K562 (cell line): ENCODE measurements around the gene PCDHGC4. TPM values are rescaled to one million over a fixed set of nuclear protein-coding genes. Genes with fewer than 3 reads are reported as not detected.
A peak's percentile ranks its signal among the peaks of the same experiment; 100 is the strongest.

Experiments
- BCL6 ChIP-seq: fragments of 250-450 bp; sonication (Bioruptor Pico); IDR thresholded peaks from 2 replicates; pipeline ENCODE4 v1.4.0; 2020
- CHD4 ChIP-seq: fragments of 200-600 bp; sonication (generic); IDR thresholded peaks from 3 replicates; pipeline ENCODE4 v1.6.1; 2012; ENCODE audit warnings: low read depth, mild to moderate bottlenecking, mixed read lengths, low read length, inconsistent platforms; ENCODE audit not compliant: insufficient read depth, insufficient replicate concordance, poor library complexity, severe bottlenecking
- NFATC3 ChIP-seq: fragments of 450-650 bp; IDR thresholded peaks from 2 replicates; pipeline ENCODE4 v1.6.1; 2017; ENCODE audit warnings: mild to moderate bottlenecking
- NFE2L1 ChIP-seq: fragments of 450-650 bp; IDR thresholded peaks from 2 replicates; pipeline ENCODE4 v1.6.1; 2016; ENCODE audit warnings: missing genetic modification characterization, low read depth, mild to moderate bottlenecking, missing compliant biosample characterization, moderate library complexity, borderline replicate concordance
- NUFIP1 ChIP-seq: fragments of 450-650 bp; IDR thresholded peaks from 2 replicates; pipeline ENCODE4 v1.6.1; 2018; ENCODE audit not compliant: partially characterized antibody
- PRMT5 ChIP-seq: sonication (generic); formaldehyde crosslinking; IDR thresholded peaks from 2 replicates; pipeline ENCODE4 v1.5.0; 2020; ENCODE audit warnings: missing genetic modification reagents
- RERE ChIP-seq: sonication (generic); formaldehyde crosslinking; IDR thresholded peaks from 2 replicates; pipeline ENCODE4 v1.8.0; 2023; ENCODE audit warnings: missing genetic modification reagents, mild to moderate bottlenecking, borderline replicate concordance
- TAF7 ChIP-seq: fragments of 450-650 bp; IDR thresholded peaks from 2 replicates; pipeline ENCODE4 v1.6.1; 2016; ENCODE audit warnings: missing genetic modification characterization, missing compliant biosample characterization
- ZBTB7A ChIP-seq: IDR thresholded peaks from 2 replicates; pipeline ENCODE4 v1.6.1; 2011; ENCODE audit warnings: low read depth, mild to moderate bottlenecking, low read length, moderate library complexity, borderline replicate concordance; ENCODE audit not compliant: control insufficient read depth
- ZNF197 ChIP-seq: fragments of 200-800 bp; sonication (Bioruptor generic); IDR thresholded peaks from 2 replicates; pipeline ENCODE4 v1.6.1; 2016; ENCODE audit warnings: low read depth, missing genetic modification characterization, missing compliant biosample characterization
- ZNF395 ChIP-seq: fragments of 200-800 bp; sonication (Bioruptor generic); IDR thresholded peaks from 2 replicates; pipeline ENCODE4 v1.6.1; 2017; ENCODE audit warnings: missing genetic modification characterization, missing compliant biosample characterization
- ZNF76 ChIP-seq: fragments of 250-450 bp; sonication (Bioruptor Pico); IDR thresholded peaks from 2 replicates; pipeline ENCODE4 v1.4.0; 2020; ENCODE audit warnings: mild to moderate bottlenecking, moderate library complexity, borderline replicate concordance
- polyA plus RNA-seq, 8 experiments: library from polyadenylated mRNA; depleted of rRNA in 4 of 8; stranded (reverse) in 5 of 8; unstranded in 3 of 8; fragments of >200 nt; fragmentation: Nextera tagmentation in 2 of 8; fragmentation: Illumina TruSeq in 1 of 8; extraction: Ambion mirVana in 2 of 8; extraction: Trizol in 1 of 8; gene quantifications; 2 replicates each; pipeline versions ENCODE4 v1.2.1 to v1.2.3, GENCODE V29; 2011 to 2014; ENCODE audit warnings: inconsistent platforms in 1 of 8, missing spikeins in 1 of 8
- total RNA-seq, 7 experiments: library from RNA; depleted of rRNA in 6 of 7; stranded (reverse); fragments of >200 nt in 6 of 7; fragmentation: Illumina TruSeq in 2 of 7; extraction: Trizol in 2 of 7; gene quantifications; 2 replicates each; pipeline versions ENCODE4 v1.2.1 to v1.2.3, GENCODE V29; 2011 to 2021; ENCODE audit warnings: low replicate concordance in 1 of 7
- TF ChIP-seq, protein P1 (sequence below): fragments of 250-450 bp; sonication (Bioruptor Pico); IDR thresholded peaks from 2 replicates; pipeline ENCODE4 v1.8.0; 2022; ENCODE audit warnings: moderate library complexity, mild to moderate bottlenecking, inconsistent platforms
- TF ChIP-seq, protein P2 (sequence below), 2 experiments: fragments of 450-650 bp; IDR thresholded peaks; 2 replicates each; pipeline ENCODE4 v1.6.1; 2018; ENCODE audit warnings: mild to moderate bottlenecking in 2 of 2, low read depth in 1 of 2; ENCODE audit not compliant: partially characterized antibody in 2 of 2

PCDHGC4 gene
- total and polyA plus RNA-seq, 9 of the 15 experiments (the other 6 are each of a cell fraction or from before 2014, with no cell fraction given), result 0.05 TPM; not detected in 8

GRCh38 chr5:141521244-141521781 lies 36.5 kb downstream of the PCDHGC4 start (continued):
- TF ChIP-seq ZNF76 (CRISPR knock-in tag), result no peak
- TF ChIP-seq, protein P1, sequence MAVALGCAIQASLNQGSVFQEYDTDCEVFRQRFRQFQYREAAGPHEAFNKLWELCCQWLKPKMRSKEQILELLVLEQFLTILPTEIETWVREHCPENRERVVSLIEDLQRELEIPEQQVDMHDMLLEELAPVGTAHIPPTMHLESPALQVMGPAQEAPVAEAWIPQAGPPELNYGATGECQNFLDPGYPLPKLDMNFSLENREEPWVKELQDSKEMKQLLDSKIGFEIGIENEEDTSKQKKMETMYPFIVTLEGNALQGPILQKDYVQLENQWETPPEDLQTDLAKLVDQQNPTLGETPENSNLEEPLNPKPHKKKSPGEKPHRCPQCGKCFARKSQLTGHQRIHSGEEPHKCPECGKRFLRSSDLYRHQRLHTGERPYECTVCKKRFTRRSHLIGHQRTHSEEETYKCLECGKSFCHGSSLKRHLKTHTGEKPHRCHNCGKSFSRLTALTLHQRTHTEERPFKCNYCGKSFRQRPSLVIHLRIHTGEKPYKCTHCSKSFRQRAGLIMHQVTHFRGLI (CRISPR knock-in tag), result no peak
- TF ChIP-seq, protein P2, sequence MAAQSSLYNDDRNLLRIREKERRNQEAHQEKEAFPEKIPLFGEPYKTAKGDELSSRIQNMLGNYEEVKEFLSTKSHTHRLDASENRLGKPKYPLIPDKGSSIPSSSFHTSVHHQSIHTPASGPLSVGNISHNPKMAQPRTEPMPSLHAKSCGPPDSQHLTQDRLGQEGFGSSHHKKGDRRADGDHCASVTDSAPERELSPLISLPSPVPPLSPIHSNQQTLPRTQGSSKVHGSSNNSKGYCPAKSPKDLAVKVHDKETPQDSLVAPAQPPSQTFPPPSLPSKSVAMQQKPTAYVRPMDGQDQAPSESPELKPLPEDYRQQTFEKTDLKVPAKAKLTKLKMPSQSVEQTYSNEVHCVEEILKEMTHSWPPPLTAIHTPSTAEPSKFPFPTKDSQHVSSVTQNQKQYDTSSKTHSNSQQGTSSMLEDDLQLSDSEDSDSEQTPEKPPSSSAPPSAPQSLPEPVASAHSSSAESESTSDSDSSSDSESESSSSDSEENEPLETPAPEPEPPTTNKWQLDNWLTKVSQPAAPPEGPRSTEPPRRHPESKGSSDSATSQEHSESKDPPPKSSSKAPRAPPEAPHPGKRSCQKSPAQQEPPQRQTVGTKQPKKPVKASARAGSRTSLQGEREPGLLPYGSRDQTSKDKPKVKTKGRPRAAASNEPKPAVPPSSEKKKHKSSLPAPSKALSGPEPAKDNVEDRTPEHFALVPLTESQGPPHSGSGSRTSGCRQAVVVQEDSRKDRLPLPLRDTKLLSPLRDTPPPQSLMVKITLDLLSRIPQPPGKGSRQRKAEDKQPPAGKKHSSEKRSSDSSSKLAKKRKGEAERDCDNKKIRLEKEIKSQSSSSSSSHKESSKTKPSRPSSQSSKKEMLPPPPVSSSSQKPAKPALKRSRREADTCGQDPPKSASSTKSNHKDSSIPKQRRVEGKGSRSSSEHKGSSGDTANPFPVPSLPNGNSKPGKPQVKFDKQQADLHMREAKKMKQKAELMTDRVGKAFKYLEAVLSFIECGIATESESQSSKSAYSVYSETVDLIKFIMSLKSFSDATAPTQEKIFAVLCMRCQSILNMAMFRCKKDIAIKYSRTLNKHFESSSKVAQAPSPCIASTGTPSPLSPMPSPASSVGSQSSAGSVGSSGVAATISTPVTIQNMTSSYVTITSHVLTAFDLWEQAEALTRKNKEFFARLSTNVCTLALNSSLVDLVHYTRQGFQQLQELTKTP (IDR thresholded peaks at IDR 0.05; ENCODE audit: low read depth in 1 of 2, partially characterized antibody in 2 of 2), result no peak
- TF ChIP-seq ZBTB7A, result no peak
- TF ChIP-seq RERE (CRISPR knock-in tag), result no peak
- TF ChIP-seq NUFIP1, result no peak
- no peak for TF ChIP-seq ZNF197 (CRISPR knock-in tag)
- peak; percentile 37; the same call in 1 of the 2 replicates for TF ChIP-seq ZNF395 (CRISPR knock-in tag)
- no peak for TF ChIP-seq NFATC3
- no peak for TF ChIP-seq BCL6 (CRISPR knock-in tag)
- no peak for TF ChIP-seq PRMT5 (CRISPR knock-in tag)
- no peak for TF ChIP-seq CHD4
- no peak for TF ChIP-seq NFE2L1 (tag)
- no peak for TF ChIP-seq TAF7 (tag)
